Measurements from ENCODE around the gene NMNAT1. TPM values are rescaled to one million over a fixed set of nuclear protein-coding genes. Genes with fewer than 3 reads are reported as not detected.
"Not testable (repeated sequence)": the region's sequence is repeated elsewhere in the genome, so short reads cannot be mapped to it uniquely, and the experiment has no call there.

NMNAT1 gene
- total RNA-seq, 1 donor: 10.5 TPM

DNA sequence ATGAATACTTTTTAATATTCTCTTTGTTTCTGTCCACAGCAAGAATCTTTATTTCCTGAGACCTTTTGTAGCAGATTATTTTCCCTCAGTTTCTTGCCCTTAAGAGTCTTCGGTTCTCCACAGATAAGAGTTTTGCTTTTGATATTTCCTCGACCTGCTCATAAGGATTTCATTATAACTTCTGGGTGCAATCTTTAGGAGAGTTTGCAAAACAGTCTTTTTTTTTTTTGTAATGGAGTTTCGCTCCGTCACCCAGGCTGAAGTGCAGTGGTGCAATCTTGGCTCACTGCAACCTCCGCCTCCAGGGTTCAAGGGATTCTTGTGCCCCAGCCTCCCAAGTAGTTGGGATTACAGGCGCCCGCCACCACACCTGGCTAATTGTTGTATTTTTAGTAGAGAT is 79.4 kb downstream of the NMNAT1 start:
- Histone ChIP-seq H4K20me1 (ENCODE audit: insufficient read depth, low read length) (no peaks in the 10 kb centered on the region), H3K27me3 (ENCODE audit: insufficient read depth, low read length) (no peaks in the 10 kb centered on the region), H3K4me2 (ENCODE audit: insufficient read depth, low read length) (no peak overlapping the region), H3K27ac (ENCODE audit: low read depth, low read length) (no peak overlapping the region), H3K36me3 (ENCODE audit: insufficient read depth, low read length) (no peaks in the 10 kb centered on the region), H3K9me3 (ENCODE audit: low read depth, low read length) (no peaks in the 10 kb centered on the region), H2AFZ (ENCODE audit: low read length) (no peak overlapping the region), H3K79me2 (ENCODE audit: insufficient read depth, low read length) (no peaks in the 10 kb centered on the region), H3K4me1 (ENCODE audit: insufficient read depth, low read length) (no peaks in the 10 kb centered on the region), H3K4me3 (ENCODE audit: insufficient read depth, low read length) (no peak overlapping the region)
- TF ChIP-seq, protein P1, sequence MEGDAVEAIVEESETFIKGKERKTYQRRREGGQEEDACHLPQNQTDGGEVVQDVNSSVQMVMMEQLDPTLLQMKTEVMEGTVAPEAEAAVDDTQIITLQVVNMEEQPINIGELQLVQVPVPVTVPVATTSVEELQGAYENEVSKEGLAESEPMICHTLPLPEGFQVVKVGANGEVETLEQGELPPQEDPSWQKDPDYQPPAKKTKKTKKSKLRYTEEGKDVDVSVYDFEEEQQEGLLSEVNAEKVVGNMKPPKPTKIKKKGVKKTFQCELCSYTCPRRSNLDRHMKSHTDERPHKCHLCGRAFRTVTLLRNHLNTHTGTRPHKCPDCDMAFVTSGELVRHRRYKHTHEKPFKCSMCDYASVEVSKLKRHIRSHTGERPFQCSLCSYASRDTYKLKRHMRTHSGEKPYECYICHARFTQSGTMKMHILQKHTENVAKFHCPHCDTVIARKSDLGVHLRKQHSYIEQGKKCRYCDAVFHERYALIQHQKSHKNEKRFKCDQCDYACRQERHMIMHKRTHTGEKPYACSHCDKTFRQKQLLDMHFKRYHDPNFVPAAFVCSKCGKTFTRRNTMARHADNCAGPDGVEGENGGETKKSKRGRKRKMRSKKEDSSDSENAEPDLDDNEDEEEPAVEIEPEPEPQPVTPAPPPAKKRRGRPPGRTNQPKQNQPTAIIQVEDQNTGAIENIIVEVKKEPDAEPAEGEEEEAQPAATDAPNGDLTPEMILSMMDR (IDR thresholded peaks at IDR 0.05; ENCODE audit: extremely low read depth, low read depth, low read length): no peak
- no peak for DNase-seq (ENCODE audit: insufficient read length, low spot score, missing footprints)

DNA sequence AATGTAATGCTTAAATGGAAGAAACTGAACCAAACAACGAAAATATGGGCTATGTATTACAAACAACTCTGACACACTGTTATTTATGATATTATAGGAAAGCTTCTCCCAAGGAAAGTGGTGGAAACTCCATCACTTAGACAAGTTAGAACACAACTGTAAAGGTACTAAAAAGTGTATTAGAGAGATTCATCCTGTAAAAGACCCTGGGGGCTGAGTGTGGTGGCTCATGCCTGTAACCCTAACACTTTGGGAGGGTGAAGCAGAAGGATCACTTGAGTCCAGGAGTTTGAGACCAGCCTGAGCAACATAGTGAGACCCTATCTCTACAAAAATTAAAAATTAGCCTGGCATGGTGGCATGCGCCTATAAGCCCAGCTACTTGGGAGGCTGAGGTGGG is 82.1 kb downstream of the NMNAT1 start:
- Histone ChIP-seq H3K9me3 (ENCODE audit: low read depth, low read length) (no peaks in the 10 kb centered on the region), H3K4me3 (ENCODE audit: insufficient read depth, low read length) (no peak overlapping the region), H2AFZ (ENCODE audit: low read length) (no peak overlapping the region), H3K27ac (ENCODE audit: low read depth, low read length) (no peak overlapping the region), H4K20me1 (ENCODE audit: insufficient read depth, low read length) (no peaks in the 10 kb centered on the region), H3K4me1 (ENCODE audit: insufficient read depth, low read length) (no peaks in the 10 kb centered on the region), H3K79me2 (ENCODE audit: insufficient read depth, low read length) (no peaks in the 10 kb centered on the region), H3K27me3 (ENCODE audit: insufficient read depth, low read length) (no peaks in the 10 kb centered on the region), H3K4me2 (ENCODE audit: insufficient read depth, low read length) (no peak overlapping the region), H3K36me3 (ENCODE audit: insufficient read depth, low read length) (no peaks in the 10 kb centered on the region)
- DNase-seq (ENCODE audit: insufficient read length, low spot score, missing footprints): no peak
- TF ChIP-seq, protein P1 (IDR thresholded peaks at IDR 0.05; ENCODE audit: extremely low read depth, low read depth, low read length): no peak

DNA sequence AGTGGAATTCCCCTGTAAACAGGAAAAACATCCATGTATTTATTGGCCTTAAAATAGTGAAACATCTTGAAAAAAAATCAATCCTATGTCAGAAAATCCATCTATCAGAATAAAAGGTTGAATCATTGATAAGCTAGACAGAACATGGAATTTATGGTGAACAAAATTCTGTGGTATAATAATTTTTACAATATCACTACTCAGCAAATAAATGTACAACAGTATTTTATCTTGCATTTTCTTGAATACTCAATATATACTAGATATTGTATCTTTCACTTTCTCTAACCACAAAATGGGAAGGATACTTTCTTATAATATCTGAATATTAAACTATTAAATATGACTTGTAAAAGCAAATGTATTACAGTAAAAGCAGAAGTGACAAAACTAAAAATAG is 83.8 kb downstream of the NMNAT1 start:
- Histone ChIP-seq H3K9me3 (ENCODE audit: low read depth, low read length) (no peaks in the 10 kb centered on the region), H3K27ac (ENCODE audit: low read depth, low read length) (no peak overlapping the region), H3K4me1 (ENCODE audit: insufficient read depth, low read length) (peaks cover 8% of the 10 kb centered on the region), H4K20me1 (ENCODE audit: insufficient read depth, low read length) (no peaks in the 10 kb centered on the region), H2AFZ (ENCODE audit: low read length) (no peak overlapping the region), H3K79me2 (ENCODE audit: insufficient read depth, low read length) (no peaks in the 10 kb centered on the region), H3K4me3 (ENCODE audit: insufficient read depth, low read length) (no peak overlapping the region), H3K27me3 (ENCODE audit: insufficient read depth, low read length) (no peaks in the 10 kb centered on the region), H3K4me2 (ENCODE audit: insufficient read depth, low read length) (no peak overlapping the region), H3K36me3 (ENCODE audit: insufficient read depth, low read length) (no peaks in the 10 kb centered on the region)
- TF ChIP-seq, protein P1 (IDR thresholded peaks at IDR 0.05; ENCODE audit: extremely low read depth, low read depth, low read length): no peak
- no peak for DNase-seq (ENCODE audit: insufficient read length, low spot score, missing footprints)

DNA sequence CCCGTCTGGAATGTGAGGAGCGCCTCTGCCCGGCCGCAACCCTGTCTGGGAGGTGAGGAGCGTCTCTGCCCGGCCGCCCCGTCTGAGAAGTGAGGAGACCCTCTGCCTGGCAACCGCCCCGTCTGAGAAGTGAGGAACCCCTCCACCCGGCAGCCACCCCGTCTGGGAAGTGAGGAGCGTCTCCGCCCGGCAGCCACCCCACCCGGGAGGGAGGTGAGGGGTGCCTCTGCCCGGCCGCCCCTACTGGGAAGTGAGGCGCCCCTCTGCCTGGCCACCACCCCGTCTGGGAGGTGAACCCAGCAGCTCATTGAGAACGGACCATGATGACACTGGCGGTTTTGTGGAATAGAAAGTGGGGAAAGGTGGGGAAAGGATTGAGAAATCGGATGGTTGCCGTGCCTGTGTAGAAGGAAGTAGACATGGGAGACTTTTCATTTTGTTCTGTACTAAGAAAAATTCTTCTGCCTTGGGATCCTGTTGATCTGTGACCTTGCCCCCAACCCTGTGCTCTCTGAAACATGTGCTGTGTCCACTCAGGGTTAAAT is 85.8 kb downstream of the NMNAT1 start:
- H2AFZ ChIP-seq (ENCODE audit: low read length); H3K36me3 ChIP-seq (ENCODE audit: insufficient read depth, low read length); H4K20me1 ChIP-seq (ENCODE audit: insufficient read depth, low read length); H3K4me3 ChIP-seq (ENCODE audit: insufficient read depth, low read length); H3K27me3 ChIP-seq (ENCODE audit: insufficient read depth, low read length); H3K4me2 ChIP-seq (ENCODE audit: insufficient read depth, low read length); H3K27ac ChIP-seq (ENCODE audit: low read depth, low read length); H3K9me3 ChIP-seq (ENCODE audit: low read depth, low read length); DNase-seq (ENCODE audit: insufficient read length, low spot score, missing footprints): not testable (repeated sequence)
- peaks cover 16% of the 10 kb centered on the region for H3K4me1 ChIP-seq (ENCODE audit: insufficient read depth, low read length)
- peaks cover 11% of the 10 kb centered on the region for H3K79me2 ChIP-seq (ENCODE audit: insufficient read depth, low read length)
